Stimulated activated CD4-positive, alpha-beta T cell treated with anti-CD3 and anti-CD28 coated beads, Interleukin-2, amount 100 ng/mL, for 24 hours (primary cell): ENCODE results near the gene FBN3.
A peak's percentile ranks its signal among the peaks of the same experiment; 100 is the strongest.

Source experiments
- DNase-seq, 2 donors: peaks; one replicate each; pipeline ENCODE4 v3.0.0-alpha.2; 2020

FBN3 gene

GRCh38 chr19:8148410-8149260 is 757 bp downstream of the FBN3 start:
- peak in 1 of 2 donors; percentile 8 for DNase-seq

- no peak for DNase-seq
Measured at GRCh38 chr19:8148088-8148409, 1.3 kb downstream of the FBN3 start.

- DNase-seq: no peak
Measured at GRCh38 chr19:8147582-8147978, 1.8 kb downstream of the FBN3 start.

GRCh38 chr19:8146877-8147581 is 2.4 kb downstream of the FBN3 start:
- no peak for DNase-seq

GRCh38 chr19:8144273-8144995 is 5.0 kb downstream of the FBN3 start:
- no peak for DNase-seq

- no peak for DNase-seq
Measured at GRCh38 chr19:8143041-8143440, 6.4 kb downstream of the FBN3 start.

GRCh38 chr19:8142513-8142900 is 6.9 kb downstream of the FBN3 start:
- no peak for DNase-seq

- no peak for DNase-seq
Measured at GRCh38 chr19:8141726-8142512, 7.5 kb downstream of the FBN3 start.

- no peak for DNase-seq
Measured at GRCh38 chr19:8138201-8138600, 11.2 kb downstream of the FBN3 start.

GRCh38 chr19:8137425-8137824 is 12.0 kb downstream of the FBN3 start:
- no peak for DNase-seq

GRCh38 chr19:8135946-8136618 is 13.3 kb downstream of the FBN3 start:
- DNase-seq: no peak

GRCh38 chr19:8132858-8133458 is 16.4 kb downstream of the FBN3 start:
- DNase-seq: no peak

- no peak for DNase-seq
Measured at GRCh38 chr19:8131517-8131916, 17.9 kb downstream of the FBN3 start.

GRCh38 chr19:8129061-8129618 is 20.3 kb downstream of the FBN3 start:
- no peak for DNase-seq

GRCh38 chr19:8128551-8128950 is 20.8 kb downstream of the FBN3 start:
- DNase-seq: no peak

GRCh38 chr19:8127311-8127710 is 22.1 kb downstream of the FBN3 start:
- DNase-seq: no peak

GRCh38 chr19:8126511-8126910 is 22.9 kb downstream of the FBN3 start:
- no peak for DNase-seq

- no peak for DNase-seq
Measured at GRCh38 chr19:8126008-8126407, 23.4 kb downstream of the FBN3 start.

GRCh38 chr19:8123683-8124082 is 25.7 kb downstream of the FBN3 start:
- no peak for DNase-seq

GRCh38 chr19:8120636-8121480 is 28.5 kb downstream of the FBN3 start:
- no peak for DNase-seq

- no peak for DNase-seq
Measured at GRCh38 chr19:8117991-8118390, 31.4 kb downstream of the FBN3 start.
